GM12878 (cell line): ENCODE results near the gene HMGN4. TPM values are rescaled to one million over a fixed set of nuclear protein-coding genes. Genes with fewer than 3 reads are reported as not detected.

Experiments
- NR2C1 ChIP-seq: fragments of 450-650 bp; IDR thresholded peaks from 2 replicates; pipeline ENCODE4 v1.6.1; 2017; ENCODE audit warnings: antibody characterized with exemption, mild to moderate bottlenecking, moderate library complexity
- POU2F2 ChIP-seq: IDR thresholded peaks from 3 replicates; pipeline ENCODE4 v1.6.1; 2011; ENCODE audit warnings: low read depth, mild to moderate bottlenecking, low read length, borderline replicate concordance
- SIN3A ChIP-seq: IDR thresholded peaks from 2 replicates; pipeline ENCODE4 v1.6.1; 2012; ENCODE audit warnings: low read depth, low read length, improper control_type of control experiment
- ZNF24 ChIP-seq: fragments of 450-650 bp; IDR thresholded peaks from 2 replicates; pipeline ENCODE4 v1.6.1; 2017; ENCODE audit warnings: antibody characterized with exemption, mild to moderate bottlenecking
- polyA plus RNA-seq, 11 experiments: library from polyadenylated mRNA; depleted of rRNA in 4 of 11; unstranded in 6 of 11; stranded (reverse) in 5 of 11; fragments of >200 nt; fragmentation: Nextera tagmentation in 4 of 11; fragmentation: Illumina TruSeq in 1 of 11; extraction: Ambion mirVana in 4 of 11; extraction: Trizol in 1 of 11; gene quantifications; 1 replicate in 1 of 11; 2 replicates in 10 of 11; pipeline versions ENCODE4 v1.2.1 to v1.2.3, GENCODE V29; 2011 to 2016; ENCODE audit warnings: inconsistent platforms in 2 of 11, missing spikeins in 2 of 11, low read depth in 1 of 11
- total RNA-seq, 4 experiments: library from RNA; depleted of rRNA in 3 of 4; stranded (reverse); fragments of >200 nt in 3 of 4; fragmentation: Illumina TruSeq in 1 of 4; extraction: Trizol in 1 of 4; gene quantifications; 2 replicates each; pipeline versions ENCODE4 v1.2.1 to v1.2.3, GENCODE V29; 2013 to 2021
- TF ChIP-seq, protein P1 (sequence below), 3 experiments: IDR thresholded peaks in 2 of 3; conservative IDR thresholded peaks in 1 of 3; 2 replicates each; pipeline ENCODE4 v1.5.1; 2011; ENCODE audit warnings: low read depth in 3 of 3, low read length in 3 of 3, mild to moderate bottlenecking in 3 of 3, control low read depth in 2 of 3, moderate library complexity in 2 of 3, inconsistent platforms in 1 of 3, mixed read lengths in 1 of 3; ENCODE audit not compliant: control insufficient read depth in 2 of 3, insufficient read depth in 1 of 3; ENCODE audit errors: extremely low read depth in 1 of 3
- TF ChIP-seq, protein P2 (sequence below): fragments of 450-650 bp; formaldehyde crosslinking; IDR thresholded peaks from 2 replicates; pipeline ENCODE4 v1.4.0; 2022; ENCODE audit warnings: mild to moderate bottlenecking, moderate library complexity
- TF ChIP-seq, protein P3 (sequence below): fragments of 450-650 bp; IDR thresholded peaks from 2 replicates; pipeline ENCODE4 v1.6.1; 2017; ENCODE audit warnings: low read depth, mild to moderate bottlenecking, moderate library complexity

The HMGN4 gene
- total and polyA plus RNA-seq, 10 of the 15 experiments (the other 5 are each of a cell fraction or from before 2014, with no cell fraction given), result 26.7 to 99.1 (median 76.7) TPM

DNA sequence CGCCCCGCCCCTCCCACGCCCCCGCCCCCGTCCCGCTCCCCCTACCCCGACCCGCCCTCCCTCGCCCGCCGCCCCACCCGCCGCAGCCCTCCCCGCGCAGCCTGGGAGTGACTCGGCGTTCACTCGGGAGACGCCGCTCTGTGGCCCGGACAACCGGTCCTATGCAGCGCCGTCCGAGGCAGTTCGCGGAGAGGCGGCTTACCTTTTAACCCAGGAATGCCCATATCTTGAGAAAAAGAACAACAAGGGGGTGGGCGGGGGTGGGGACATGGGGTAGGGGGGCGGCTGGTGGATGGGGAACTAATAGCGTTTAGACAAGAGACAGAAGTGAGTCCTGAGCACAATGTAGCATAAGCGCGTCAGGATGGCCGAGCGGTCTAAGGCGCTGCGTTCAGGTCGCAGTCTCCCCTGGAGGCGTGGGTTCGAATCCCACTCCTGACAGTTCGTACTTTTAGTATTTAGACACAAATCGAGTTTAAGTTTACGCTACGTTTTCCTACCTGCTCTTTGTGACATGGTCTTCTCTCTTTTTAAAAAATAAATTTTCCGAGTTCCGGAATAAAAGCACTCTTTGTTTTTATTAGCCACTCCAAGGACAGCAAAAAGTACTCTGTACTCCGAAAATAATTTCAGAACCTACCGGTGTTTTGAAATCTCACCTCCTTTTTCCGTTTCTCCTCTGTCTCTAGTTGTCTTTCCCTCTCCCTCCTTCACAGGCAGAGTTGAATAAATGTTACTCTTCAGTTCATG lies 17.1 kb upstream of the HMGN4 start (continued):
- TF ChIP-seq, protein P1, sequence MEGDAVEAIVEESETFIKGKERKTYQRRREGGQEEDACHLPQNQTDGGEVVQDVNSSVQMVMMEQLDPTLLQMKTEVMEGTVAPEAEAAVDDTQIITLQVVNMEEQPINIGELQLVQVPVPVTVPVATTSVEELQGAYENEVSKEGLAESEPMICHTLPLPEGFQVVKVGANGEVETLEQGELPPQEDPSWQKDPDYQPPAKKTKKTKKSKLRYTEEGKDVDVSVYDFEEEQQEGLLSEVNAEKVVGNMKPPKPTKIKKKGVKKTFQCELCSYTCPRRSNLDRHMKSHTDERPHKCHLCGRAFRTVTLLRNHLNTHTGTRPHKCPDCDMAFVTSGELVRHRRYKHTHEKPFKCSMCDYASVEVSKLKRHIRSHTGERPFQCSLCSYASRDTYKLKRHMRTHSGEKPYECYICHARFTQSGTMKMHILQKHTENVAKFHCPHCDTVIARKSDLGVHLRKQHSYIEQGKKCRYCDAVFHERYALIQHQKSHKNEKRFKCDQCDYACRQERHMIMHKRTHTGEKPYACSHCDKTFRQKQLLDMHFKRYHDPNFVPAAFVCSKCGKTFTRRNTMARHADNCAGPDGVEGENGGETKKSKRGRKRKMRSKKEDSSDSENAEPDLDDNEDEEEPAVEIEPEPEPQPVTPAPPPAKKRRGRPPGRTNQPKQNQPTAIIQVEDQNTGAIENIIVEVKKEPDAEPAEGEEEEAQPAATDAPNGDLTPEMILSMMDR (IDR thresholded peaks at IDR 0.05 in 2 of 3, conservative IDR thresholded peaks at IDR 0.05 in 1 of 3; ENCODE audit: control insufficient read depth in 2 of 3, extremely low read depth in 1 of 3, insufficient read depth in 1 of 3, low read depth in 3 of 3, low read length in 3 of 3), result no peak
- no peak for TF ChIP-seq SIN3A
- TF ChIP-seq, protein P2, sequence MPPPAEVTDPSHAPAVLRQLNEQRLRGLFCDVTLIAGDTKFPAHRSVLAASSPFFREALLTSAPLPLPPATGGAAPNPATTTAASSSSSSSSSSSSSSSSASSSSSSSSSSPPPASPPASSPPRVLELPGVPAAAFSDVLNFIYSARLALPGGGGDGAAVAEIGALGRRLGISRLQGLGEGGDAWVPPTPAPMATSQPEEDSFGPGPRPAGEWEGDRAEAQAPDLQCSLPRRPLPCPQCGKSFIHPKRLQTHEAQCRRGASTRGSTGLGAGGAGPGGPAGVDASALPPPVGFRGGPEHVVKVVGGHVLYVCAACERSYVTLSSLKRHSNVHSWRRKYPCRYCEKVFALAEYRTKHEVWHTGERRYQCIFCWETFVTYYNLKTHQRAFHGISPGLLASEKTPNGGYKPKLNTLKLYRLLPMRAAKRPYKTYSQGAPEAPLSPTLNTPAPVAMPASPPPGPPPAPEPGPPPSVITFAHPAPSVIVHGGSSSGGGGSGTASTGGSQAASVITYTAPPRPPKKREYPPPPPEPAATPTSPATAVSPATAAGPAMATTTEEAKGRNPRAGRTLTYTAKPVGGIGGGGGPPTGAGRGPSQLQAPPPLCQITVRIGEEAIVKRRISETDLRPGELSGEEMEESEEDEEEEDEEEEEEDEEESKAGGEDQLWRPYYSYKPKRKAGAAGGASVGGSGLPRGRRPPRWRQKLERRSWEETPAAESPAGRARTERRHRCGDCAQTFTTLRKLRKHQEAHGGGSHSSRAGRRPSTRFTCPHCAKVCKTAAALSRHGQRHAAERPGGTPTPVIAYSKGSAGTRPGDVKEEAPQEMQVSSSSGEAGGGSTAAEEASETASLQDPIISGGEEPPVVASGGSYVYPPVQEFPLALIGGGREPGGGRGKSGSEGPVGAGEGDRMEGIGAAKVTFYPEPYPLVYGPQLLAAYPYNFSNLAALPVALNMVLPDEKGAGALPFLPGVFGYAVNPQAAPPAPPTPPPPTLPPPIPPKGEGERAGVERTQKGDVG (CRISPR knock-in tag), result no peak
- TF ChIP-seq, protein P3, sequence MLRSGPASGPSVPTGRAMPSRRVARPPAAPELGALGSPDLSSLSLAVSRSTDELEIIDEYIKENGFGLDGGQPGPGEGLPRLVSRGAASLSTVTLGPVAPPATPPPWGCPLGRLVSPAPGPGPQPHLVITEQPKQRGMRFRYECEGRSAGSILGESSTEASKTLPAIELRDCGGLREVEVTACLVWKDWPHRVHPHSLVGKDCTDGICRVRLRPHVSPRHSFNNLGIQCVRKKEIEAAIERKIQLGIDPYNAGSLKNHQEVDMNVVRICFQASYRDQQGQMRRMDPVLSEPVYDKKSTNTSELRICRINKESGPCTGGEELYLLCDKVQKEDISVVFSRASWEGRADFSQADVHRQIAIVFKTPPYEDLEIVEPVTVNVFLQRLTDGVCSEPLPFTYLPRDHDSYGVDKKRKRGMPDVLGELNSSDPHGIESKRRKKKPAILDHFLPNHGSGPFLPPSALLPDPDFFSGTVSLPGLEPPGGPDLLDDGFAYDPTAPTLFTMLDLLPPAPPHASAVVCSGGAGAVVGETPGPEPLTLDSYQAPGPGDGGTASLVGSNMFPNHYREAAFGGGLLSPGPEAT, result no peak; the same call in 1 of the 2 replicates
- 0 out of 3 replicates have a peak, but pooled peaks have one; percentile 40 for TF ChIP-seq POU2F2
- TF ChIP-seq NR2C1, result no peak
- peak; percentile 100 for TF ChIP-seq ZNF24
